SK-N-SH (cell line): ENCODE measurements around the gene GRAMD1B. TPM values are rescaled to one million over a fixed set of nuclear protein-coding genes. Genes with fewer than 3 reads are reported as not detected.
A peak's percentile ranks its signal among the peaks of the same experiment; 100 is the strongest.

Source experiments
- CTCF ChIA-PET: fragments of 300-600, 350-600 bp; formaldehyde crosslinking; extraction: SDS; loops from one replicate; lab custom pipeline; 2021; lab: Yijun Ruan, JAX
- POLR2A ChIA-PET: fragments of 350-600 bp; sonication (Branson Sonifier 250); formaldehyde crosslinking; extraction: SDS; loops from one replicate; lab custom pipeline; 2020; ENCODE audit warnings: antibody characterized with exemption, inconsistent platforms; lab: Yijun Ruan, JAX
- DNase-seq: peaks from one replicate; pipeline ENCODE4 v3.0.0; 2012
- H2AFZ ChIP-seq: fragments of 200-600 bp; sonication (generic); 2 replicates; pipeline ENCODE4 v1.8.1; 2016; ENCODE audit warnings: antibody characterized with exemption, mild to moderate bottlenecking, low read depth
- H3F3A ChIP-seq: fragments of 200-600 bp; sonication (generic); replicated peaks from 2 replicates; pipeline ENCODE3; 2016; ENCODE audit warnings: antibody characterized with exemption, mild to moderate bottlenecking; ENCODE audit not compliant: insufficient read depth
- H3K27ac ChIP-seq, 2 experiments: fragments of 200-500 bp in 1 of 2; fragments of 200-600 bp in 1 of 2; sonication (Bioruptor generic) in 1 of 2; sonication (generic), shearing (Covaris generic) in 1 of 2; 2 replicates each; pipeline versions ENCODE4 v1.5.1 to v1.6.1; 2014 to 2016; ENCODE audit warnings: low read depth in 2 of 2, inconsistent platforms in 1 of 2, low read length in 1 of 2, mild to moderate bottlenecking in 1 of 2, mixed read lengths in 1 of 2
- H3K27me3 ChIP-seq: fragments of 200-600 bp; sonication (generic), shearing (Covaris generic); 2 replicates; pipeline ENCODE4 v1.6.1; 2016; ENCODE audit warnings: mixed run types; ENCODE audit not compliant: insufficient read depth
- H3K36me3 ChIP-seq, 2 experiments: fragments of 200-500 bp in 1 of 2; fragments of 200-600 bp in 1 of 2; sonication (Bioruptor generic) in 1 of 2; sonication (generic) in 1 of 2; replicated peaks in 1 of 2; 2 replicates each; pipeline versions ENCODE3 to v1.5.1; 2014 to 2016; ENCODE audit warnings: low read length in 1 of 2, mild to moderate bottlenecking in 1 of 2; ENCODE audit not compliant: insufficient read depth in 2 of 2, control insufficient read depth in 1 of 2
- H3K4me1 ChIP-seq, 2 experiments: fragments of 200-500 bp in 1 of 2; fragments of 200-600 bp in 1 of 2; sonication (Bioruptor generic) in 1 of 2; sonication (generic), shearing (Covaris generic) in 1 of 2; 2 replicates each; pipeline versions ENCODE4 v1.5.1 to v1.6.1; 2014 to 2016; ENCODE audit warnings: low read depth in 1 of 2, low read length in 1 of 2, mixed run types in 1 of 2; ENCODE audit not compliant: insufficient read depth in 2 of 2, control insufficient read depth in 1 of 2
- H3K4me2 ChIP-seq: fragments of 200-600 bp; sonication (generic), shearing (Covaris generic); 2 replicates; pipeline ENCODE4 v1.6.1; 2017; ENCODE audit warnings: mixed run types
- H3K4me3 ChIP-seq, 2 experiments: fragments of 200-500 bp in 1 of 2; fragments of 200-600 bp in 1 of 2; sonication (Bioruptor generic) in 1 of 2; sonication (generic), shearing (Covaris generic) in 1 of 2; 2 replicates each; pipeline versions ENCODE4 v1.5.1 to v1.8.1; 2014 to 2016; ENCODE audit warnings: low read depth in 2 of 2, inconsistent platforms in 1 of 2, low read length in 1 of 2, mild to moderate bottlenecking in 1 of 2, mixed read lengths in 1 of 2, moderate library complexity in 1 of 2
- H3K79me2 ChIP-seq: fragments of 200-600 bp; sonication (generic); 2 replicates; pipeline ENCODE4 v1.8.1; 2017; ENCODE audit warnings: mild to moderate bottlenecking; ENCODE audit not compliant: insufficient read depth
- H3K9ac ChIP-seq: fragments of 200-600 bp; sonication (generic); 2 replicates; pipeline ENCODE4 v1.6.1; 2017; ENCODE audit warnings: mixed run types
- H3K9me2 ChIP-seq: fragments of 200-600 bp; sonication (generic); 2 replicates; pipeline ENCODE4 v1.6.1; 2017; ENCODE audit warnings: mixed run types
- H3K9me3 ChIP-seq: fragments of 200-600 bp; sonication (generic); 2 replicates; pipeline ENCODE4 v1.6.1; 2017; ENCODE audit warnings: mixed run types, mild to moderate bottlenecking, moderate library complexity
- H4K20me1 ChIP-seq: fragments of 200-600 bp; sonication (generic); 2 replicates; pipeline ENCODE4 v1.6.1; 2017; ENCODE audit warnings: mild to moderate bottlenecking, mixed run types; ENCODE audit not compliant: insufficient read depth
- FOSL2 ChIP-seq: IDR thresholded peaks from 2 replicates; pipeline ENCODE4 v1.4.0; 2012; ENCODE audit warnings: low read depth, mild to moderate bottlenecking, moderate library complexity, borderline replicate concordance
- GABPA ChIP-seq: IDR thresholded peaks from 2 replicates; pipeline ENCODE4 v1.4.0; 2012; ENCODE audit warnings: low read depth, mild to moderate bottlenecking
- JUND ChIP-seq: IDR thresholded peaks from 2 replicates; pipeline ENCODE4 v1.4.0; 2012
- RFX5 ChIP-seq: IDR thresholded peaks from 2 replicates; pipeline ENCODE4 v1.6.1; 2012; ENCODE audit warnings: mild to moderate bottlenecking, improper control_type of control experiment, low read length
- SIN3A ChIP-seq: IDR thresholded peaks from 2 replicates; pipeline ENCODE4 v1.6.1; 2012; ENCODE audit warnings: low read depth, mild to moderate bottlenecking, low read length, moderate library complexity, borderline replicate concordance
- TAF1 ChIP-seq: IDR thresholded peaks from 2 replicates; pipeline ENCODE4 v1.6.1; 2012; ENCODE audit warnings: low read depth, mild to moderate bottlenecking, low read length, moderate library complexity, borderline replicate concordance
- TCF12 ChIP-seq: IDR thresholded peaks from 2 replicates; pipeline ENCODE4 v1.4.0; 2012
- USF1 ChIP-seq: IDR thresholded peaks from 2 replicates; pipeline ENCODE4 v1.4.0; 2012; ENCODE audit warnings: low read depth, borderline replicate concordance
- USF2 ChIP-seq: fragments of 150-350 bp; IDR thresholded peaks from 2 replicates; pipeline ENCODE4 v1.6.1; 2017; ENCODE audit warnings: antibody characterized with exemption, low read length, low read depth, borderline replicate concordance
- YY1 ChIP-seq: IDR thresholded peaks from 2 replicates; pipeline ENCODE4 v1.4.0; 2012; ENCODE audit warnings: low read depth, mild to moderate bottlenecking
- WGBS: methylation state at CpG from one replicate; pipeline ENCODE4 v1.1.6; 2017; ENCODE audit warnings: low lambda C conversion rate; 5-methylcytosine and 5-hydroxymethylcytosine counted together
- polyA plus RNA-seq, 3 experiments: library from polyadenylated mRNA; depleted of rRNA; stranded (reverse); fragments of >200 nt; gene quantifications; 2 replicates each; pipeline ENCODE4 v1.2.3, GENCODE V29; 2012

Gene GRAMD1B
- polyA plus RNA-seq, 1 of the 3 experiments (the other 2 are of a cell fraction) = 14.5 TPM

GRCh38 chr11:123593570-123593969 lies 163.5 kb downstream of the GRAMD1B start (continued):
- TF ChIP-seq USF2 = no peak
- TF ChIP-seq SIN3A = no peak
- TF ChIP-seq FOSL2 = no peak

- Histone ChIP-seq H3K9me3 (no peaks in the 10 kb centered on the region), H3K9ac (no peak overlapping the region), H2AFZ (no peak overlapping the region), H3K4me1 (peaks cover 6 to 9% of the 10 kb centered on the region in 2 experiments; a peak in 3 of 4 replicates), H4K20me1 (no peaks in the 10 kb centered on the region), H3K27ac (no peak overlapping the region), H3K27me3 (no peaks in the 10 kb centered on the region), H3K79me2 (no peaks in the 10 kb centered on the region), H3K4me2 (no peak overlapping the region), H3K9me2 (no peaks in the 10 kb centered on the region), H3F3A (peaks cover 5% of the 10 kb centered on the region), H3K36me3 (peaks cover 0 to 8% of the 10 kb centered on the region in 2 experiments), H3K4me3 (no peak overlapping the region)
- WGBS = 97% methylated on average over 7 of the region's 8 CpGs
- DNase-seq = no peak
- ChIA-PET CTCF (interaction anchor here (0.7 to 1.2 kb wide), 3 partner anchors 14 to 117 kb away, joined by 3 to 8 read pairs (median 4); no protein-coding TSS in a partner anchor), POLR2A (interaction anchor here (0.7 kb wide), 1 partner anchor 36 kb away, joined by 3 read pairs; no protein-coding TSS in a partner anchor)
- TF ChIP-seq JUND = 0 out of 2 replicates have a peak, but pooled peaks have one; percentile 12
- TF ChIP-seq TAF1 = no peak
- peak; percentile 45; the same call in 1 of the 2 replicates for TF ChIP-seq TCF12
- peak; percentile 19; the same call in 1 of the 2 replicates for TF ChIP-seq FOSL2
Measured at GRCh38 chr11:123594188-123594901, 164.3 kb downstream of the GRAMD1B start.

GRCh38 chr11:123594921-123595320 lies 164.9 kb downstream of the GRAMD1B start:
- no peak for DNase-seq
- no peak overlapping the region for H3K27ac ChIP-seq
- H3K9ac ChIP-seq = no peak overlapping the region
- no peak overlapping the region for H2AFZ ChIP-seq
- peaks cover 2% of the 10 kb centered on the region for H3F3A ChIP-seq
- no peaks in the 10 kb centered on the region for H4K20me1 ChIP-seq
- no peaks in the 10 kb centered on the region for H3K9me2 ChIP-seq
- peaks cover 5 to 6% of the 10 kb centered on the region in 2 experiments; a peak in 3 of 4 replicates for H3K4me1 ChIP-seq
- no peak overlapping the region for H3K4me2 ChIP-seq
- no peak overlapping the region for H3K4me3 ChIP-seq
- POLR2A ChIA-PET = interaction anchor here (0.8 kb wide), 1 partner anchor 42 kb away, joined by 3 read pairs; no protein-coding TSS in a partner anchor
- peaks cover 0 to 8% of the 10 kb centered on the region in 2 experiments for H3K36me3 ChIP-seq
- CTCF ChIA-PET = interaction anchor here (2.9 kb wide), 1 partner anchor 14 kb away, joined by 10 read pairs; no protein-coding TSS in a partner anchor
- WGBS = 92% methylated on average over 4 of the region's 4 CpGs
- no peak for TF ChIP-seq FOSL2
- no peak for TF ChIP-seq USF1
- TF ChIP-seq RFX5 = no peak
- TF ChIP-seq YY1 = no peak
- TF ChIP-seq GABPA = no peak
- H3K27me3 ChIP-seq = no peaks in the 10 kb centered on the region
- no peaks in the 10 kb centered on the region for H3K9me3 ChIP-seq
- no peaks in the 10 kb centered on the region for H3K79me2 ChIP-seq
